HG02759 (cell line): ENCODE measurements around the gene ATP2A3.
"Not testable (repeated sequence)": the region's sequence is repeated elsewhere in the genome, so short reads cannot be mapped to it uniquely, and the experiment has no call there.

Experiments used
- ATAC-seq: cut with Tn5 transposase; IDR thresholded peaks from one replicate; pipeline ENCODE4 v1.9.1; 2021; ENCODE audit warnings: mild to moderate bottlenecking, moderate library complexity; ENCODE audit not compliant: unreplicated experiment

Gene ATP2A3

GRCh38 chr17:3992370-3992769, 28.1 kb upstream of the ATP2A3 start:
- no peak for ATAC-seq

GRCh38 chr17:3991699-3992098, 27.5 kb upstream of the ATP2A3 start:
- not testable (repeated sequence) for ATAC-seq

- ATAC-seq: no peak
Observed at GRCh38 chr17:3990386-3991127, 26.3 kb upstream of the ATP2A3 start.

- ATAC-seq: no peak
Observed at GRCh38 chr17:3989041-3989886, 25.0 kb upstream of the ATP2A3 start.

- no peak for ATAC-seq
Observed at GRCh38 chr17:3988297-3989040, 24.2 kb upstream of the ATP2A3 start.

- ATAC-seq: no peak
Observed at GRCh38 chr17:3986939-3987335, 22.7 kb upstream of the ATP2A3 start.

- ATAC-seq: no peak
Observed at GRCh38 chr17:3986270-3986938, 22.2 kb upstream of the ATP2A3 start.

- no peak for ATAC-seq
Observed at GRCh38 chr17:3985846-3986245, 21.6 kb upstream of the ATP2A3 start.

- ATAC-seq: no peak
Observed at GRCh38 chr17:3983606-3984484, 19.6 kb upstream of the ATP2A3 start.

GRCh38 chr17:3982541-3983017, 18.3 kb upstream of the ATP2A3 start:
- no peak for ATAC-seq

GRCh38 chr17:3982113-3982512, 17.9 kb upstream of the ATP2A3 start:
- ATAC-seq: no peak

GRCh38 chr17:3981455-3981854, 17.2 kb upstream of the ATP2A3 start:
- ATAC-seq: no peak

GRCh38 chr17:3980381-3981014, 16.3 kb upstream of the ATP2A3 start:
- no peak for ATAC-seq

GRCh38 chr17:3979290-3979611, 15.0 kb upstream of the ATP2A3 start:
- no peak for ATAC-seq

- no peak for ATAC-seq
Observed at GRCh38 chr17:3978421-3979289, 14.4 kb upstream of the ATP2A3 start.

GRCh38 chr17:3977387-3977786, 13.2 kb upstream of the ATP2A3 start:
- ATAC-seq: no peak

GRCh38 chr17:3976675-3977171, 12.5 kb upstream of the ATP2A3 start:
- ATAC-seq: no peak

GRCh38 chr17:3974980-3975379, 10.7 kb upstream of the ATP2A3 start:
- ATAC-seq: no peak
